Dermis blood vessel endothelial cell (primary cell): ENCODE data around the gene ARID1A. TPM values are rescaled to one million over a fixed set of nuclear protein-coding genes. Genes with fewer than 3 reads are reported as not detected.
"Not testable (repeated sequence)": the region's sequence is repeated elsewhere in the genome, so short reads cannot be mapped to it uniquely, and the experiment has no call there.

Experiments used
- DNase-seq: peaks from one replicate; pipeline ENCODE4 v3.0.0; 2010
- total RNA-seq: library from RNA; depleted of rRNA; stranded (reverse); fragments of >200 nt; gene quantifications from 2 replicates; pipeline ENCODE4 v1.2.3, GENCODE V29; 2014

The ARID1A gene
- 14.5 and 28.3 TPM in 2 replicates for total RNA-seq

GRCh38 chr1:26695356-26696118, at the start of gene ARID1A:
Gene ARID1A, plus strand, starts transcription at chr1:26696015. Its CDS starts 389 bp downstream, at chr1:26696404.
- peak; percentile 98 for DNase-seq

- no peak for DNase-seq
These were observed 31.0 kb upstream of the ARID1A start for GRCh38 chr1:26664802-26665201.

GRCh38 chr1:26666855-26667254, 29.0 kb upstream of the ARID1A start:
- DNase-seq, result no peak

GRCh38 chr1:26668106-26668786, 27.6 kb upstream of the ARID1A start:
- DNase-seq, result not testable (repeated sequence)

- DNase-seq, result peak; percentile 94
These were observed 18.3 kb upstream of the ARID1A start for GRCh38 chr1:26677306-26678115.

- no peak for DNase-seq
These were observed 10.9 kb upstream of the ARID1A start for GRCh38 chr1:26684763-26685508.

- DNase-seq, result peak; percentile 42
These were observed 9.0 kb upstream of the ARID1A start for GRCh38 chr1:26686795-26687194.

- no peak for DNase-seq
These were observed 6.3 kb upstream of the ARID1A start for GRCh38 chr1:26689504-26689903.

GRCh38 chr1:26690157-26690556, 5.7 kb upstream of the ARID1A start:
- DNase-seq, result no peak

- DNase-seq, result peak; percentile 51
These were observed 5.2 kb upstream of the ARID1A start for GRCh38 chr1:26690576-26691031.

- DNase-seq, result peak; percentile 93
These were observed 3.5 kb upstream of the ARID1A start for GRCh38 chr1:26692211-26692792.

GRCh38 chr1:26692793-26693490, 2.9 kb upstream of the ARID1A start:
- peak; percentile 99 for DNase-seq

- peak; percentile 15 for DNase-seq
These were observed 1.9 kb upstream of the ARID1A start for GRCh38 chr1:26693599-26694572.

GRCh38 chr1:26694638-26695355, 1.0 kb upstream of the ARID1A start:
- DNase-seq, result no peak

- DNase-seq, result no peak
These were observed 371 bp downstream of the ARID1A start for GRCh38 chr1:26696119-26696653.

GRCh38 chr1:26696654-26697430, 1.0 kb downstream of the ARID1A start:
- peak; percentile 49 for DNase-seq

- peak; percentile 12 for DNase-seq
These were observed 1.7 kb downstream of the ARID1A start for GRCh38 chr1:26697431-26697977.
